Caco-2 (cell line): ENCODE results near the gene CDK15. TPM values are rescaled to one million over a fixed set of nuclear protein-coding genes. Genes with fewer than 3 reads are reported as not detected.
"Not testable (repeated sequence)": the region's sequence is repeated elsewhere in the genome, so short reads cannot be mapped to it uniquely, and the experiment has no call there.

ENCODE experiments used
- BruUV-seq: library from RNA; stranded (reverse); fragments of 400-500 nt; replicated peaks from 2 replicates; lab custom pipeline; 2021; lab: Mats Ljungman, UMichigan
- CTCF ChIA-PET: fragments of 300-600 bp; sonication (Branson Sonifier 250); formaldehyde crosslinking; loops from one replicate; lab custom pipeline; 2022; ENCODE audit warnings: antibody characterized with exemption; lab: Charles Lee
- POLR2A ChIA-PET: fragments of 300-600 bp; sonication (Branson Sonifier 250); formaldehyde crosslinking; loops from one replicate; lab custom pipeline; 2022; ENCODE audit warnings: antibody characterized with exemption; lab: Charles Lee
- DNase-seq, 2 experiments: peaks; one replicate each; pipeline versions ENCODE4 v3.0.0 to v3.0.0-alpha.2; 2020 to 2022
- H3K27me3 ChIP-seq: replicated peaks from 2 replicates; pipeline ENCODE4 v1.6.0; 2011; ENCODE audit warnings: low read length; ENCODE audit not compliant: control insufficient read depth, insufficient read depth
- H3K36me3 ChIP-seq: 2 replicates; pipeline ENCODE4 v1.5.1; 2011; ENCODE audit warnings: low read length; ENCODE audit not compliant: control insufficient read depth, insufficient read depth
- H3K4me1 ChIP-seq: fragments of 250-450 bp; sonication (Bioruptor Pico); 2 replicates; pipeline ENCODE4 v1.5.1; 2020; ENCODE audit warnings: mild to moderate bottlenecking
- H3K4me3 ChIP-seq: 2 replicates; pipeline ENCODE4 v1.5.1; 2011; ENCODE audit warnings: low read depth, mild to moderate bottlenecking, control low read depth, low read length
- H3K9me3 ChIP-seq: fragments of 250-450 bp; sonication (Bioruptor Pico); 2 replicates; pipeline ENCODE4 v1.5.1; 2020; ENCODE audit warnings: mild to moderate bottlenecking, moderate library complexity
- H3K27ac Mint-ChIP-seq: one replicate; pipeline ENCODE4 v1.8.0; 2022; ENCODE audit warnings: mixed read lengths; ENCODE audit not compliant: unreplicated experiment
- H3K27me3 Mint-ChIP-seq: one replicate; pipeline ENCODE4 v1.8.0; 2022; ENCODE audit warnings: mixed read lengths; ENCODE audit not compliant: insufficient read depth, unreplicated experiment
- H3K36me3 Mint-ChIP-seq: one replicate; pipeline ENCODE4 v1.8.0; 2022; ENCODE audit warnings: mild to moderate bottlenecking, mixed read lengths; ENCODE audit not compliant: insufficient read depth, unreplicated experiment
- H3K4me1 Mint-ChIP-seq: one replicate; pipeline ENCODE4 v1.8.0; 2022; ENCODE audit warnings: low read depth, mixed read lengths; ENCODE audit not compliant: unreplicated experiment
- H3K4me3 Mint-ChIP-seq: one replicate; pipeline ENCODE4 v1.8.0; 2022; ENCODE audit warnings: mild to moderate bottlenecking, moderate library complexity, mixed read lengths; ENCODE audit not compliant: unreplicated experiment
- H3K9me3 Mint-ChIP-seq: one replicate; pipeline ENCODE4 v1.8.0; 2022; ENCODE audit warnings: mixed read lengths; ENCODE audit not compliant: unreplicated experiment
- CTCF ChIP-seq, 2 experiments: fragments of 200-600 bp in 1 of 2; IDR thresholded peaks; 1 replicate in 1 of 2; 2 replicates in 1 of 2; pipeline versions ENCODE4 v1.5.1 to v1.8.0; 2011 to 2022; ENCODE audit warnings: antibody characterized with exemption in 1 of 2, control low read depth in 1 of 2, inconsistent platforms in 1 of 2, low read depth in 1 of 2, low read length in 1 of 2, mild to moderate bottlenecking in 1 of 2, moderate library complexity in 1 of 2; ENCODE audit not compliant: insufficient read depth in 1 of 2, severe bottlenecking in 1 of 2, unreplicated experiment in 1 of 2
- intact Hi-C: fragments of 100-400 bp; cut with micrococcal nuclease; formaldehyde crosslinking; loops from one replicate; pipeline ENCODE4 v1.10.0; 2022; ENCODE audit not compliant: unreplicated experiment
- total RNA-seq: library from RNA; stranded (reverse); gene quantifications from 2 replicates; pipeline ENCODE4 v1.2.3, GENCODE V29; 2022

The CDK15 gene
- total RNA-seq, 1 experiment from 2014 or later: not detected

GRCh38 chr2:201759567-201759966 lies 46.8 kb upstream of the CDK15 start:
- H3K4me3 ChIP-seq: no peak overlapping the region
- Mint-ChIP-seq H3K27me3 (no peaks in the 10 kb centered on the region), H3K4me1 (peaks cover 18% of the 10 kb centered on the region), H3K36me3 (peaks cover 41% of the 10 kb centered on the region), H3K9me3 (no peaks in the 10 kb centered on the region), H3K27ac (no peak overlapping the region), H3K4me3 (no peak overlapping the region)
- H3K9me3 ChIP-seq: no peaks in the 10 kb centered on the region
- H3K4me1 ChIP-seq: peaks cover 30% of the 10 kb centered on the region
- no peak for TF ChIP-seq CTCF (IDR thresholded peaks at IDR 0.05; ENCODE audit: insufficient read depth in 1 of 2, low read depth in 1 of 2, low read length in 1 of 2, severe bottlenecking in 1 of 2, unreplicated experiment in 1 of 2)
- no peaks in the 10 kb centered on the region for H3K27me3 ChIP-seq
- intact Hi-C loops: no loop called here
- BruUV-seq: no TSS peak
- ChIA-PET POLR2A (no interaction called here), CTCF (no interaction called here)
- no peaks in the 10 kb centered on the region; the same call in 1 of the 2 replicates for H3K36me3 ChIP-seq
- DNase-seq: no peak

- CTCF ChIA-PET: no interaction called here
- no peak overlapping the region for H3K27ac Mint-ChIP-seq
These were observed 45.2 kb upstream of the CDK15 start for GRCh38 chr2:201761101-201761500.

DNA sequence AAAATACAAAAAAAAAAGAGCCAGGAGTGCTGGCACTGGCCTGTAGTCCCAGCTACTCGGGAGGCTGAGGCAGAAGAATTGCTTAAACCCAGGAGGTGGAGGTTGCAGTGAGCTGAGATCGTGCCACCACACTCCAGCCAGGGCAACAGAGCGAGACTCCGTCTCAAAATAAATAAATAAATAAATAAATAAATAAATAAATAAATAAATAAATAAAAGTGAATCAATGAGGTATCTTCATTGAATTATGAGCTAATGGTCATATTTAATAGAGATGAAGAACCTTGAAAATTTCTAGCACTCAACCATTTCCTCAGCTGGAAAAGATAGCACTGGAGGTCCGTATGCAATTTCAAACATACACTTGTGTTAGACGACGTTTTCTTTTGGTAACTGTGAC lies 41.9 kb upstream of the CDK15 start:
- ChIA-PET CTCF (interaction anchor here (0.6 kb wide), 1 partner anchor 814 kb away, joined by 4 read pairs; no protein-coding TSS in a partner anchor), POLR2A (interaction anchor here (0.9 kb wide), 1 partner anchor 13 kb away, joined by 3 read pairs; no protein-coding TSS in a partner anchor)
- H3K4me1 Mint-ChIP-seq, DNase-seq, H3K9me3 Mint-ChIP-seq, H3K27me3 ChIP-seq, BruUV-seq, H3K4me1 ChIP-seq, H3K27ac Mint-ChIP-seq, H3K9me3 ChIP-seq, H3K4me3 ChIP-seq, H3K36me3 ChIP-seq, H3K27me3 Mint-ChIP-seq, intact Hi-C loops, H3K4me3 Mint-ChIP-seq: not testable (repeated sequence)
- peaks cover 41% of the 10 kb centered on the region for H3K36me3 Mint-ChIP-seq

More at GRCh38 chr2:201761101-201761500, 45.2 kb upstream of the CDK15 start:
- H3K9me3 ChIP-seq: no peaks in the 10 kb centered on the region
- H3K4me1 ChIP-seq: peaks cover 23% of the 10 kb centered on the region
- no peak for TF ChIP-seq CTCF (IDR thresholded peaks at IDR 0.05; ENCODE audit: insufficient read depth in 1 of 2, low read depth in 1 of 2, low read length in 1 of 2, severe bottlenecking in 1 of 2, unreplicated experiment in 1 of 2)
- no peaks in the 10 kb centered on the region; the same call in 1 of the 2 replicates for H3K36me3 ChIP-seq
- Mint-ChIP-seq H3K4me3 (no peak overlapping the region), H3K4me1 (peaks cover 18% of the 10 kb centered on the region), H3K9me3 (no peaks in the 10 kb centered on the region), H3K36me3 (peaks cover 43% of the 10 kb centered on the region), H3K27me3 (no peaks in the 10 kb centered on the region)
- POLR2A ChIA-PET: no interaction called here
- DNase-seq: no peak
- intact Hi-C loops: no loop called here
- BruUV-seq: TSS peak; percentile 19
- no peaks in the 10 kb centered on the region for H3K27me3 ChIP-seq
- no peak overlapping the region for H3K4me3 ChIP-seq
